DMS79 treated with DMSO at 0.1 percent for 48 hours (cell line): Measurements from ENCODE around the gene JUND.

Experiments used
- DNase-seq: peaks from one replicate; lab custom pipeline; 2025; lab: John Stamatoyannopoulos, UW

The JUND gene

DNA sequence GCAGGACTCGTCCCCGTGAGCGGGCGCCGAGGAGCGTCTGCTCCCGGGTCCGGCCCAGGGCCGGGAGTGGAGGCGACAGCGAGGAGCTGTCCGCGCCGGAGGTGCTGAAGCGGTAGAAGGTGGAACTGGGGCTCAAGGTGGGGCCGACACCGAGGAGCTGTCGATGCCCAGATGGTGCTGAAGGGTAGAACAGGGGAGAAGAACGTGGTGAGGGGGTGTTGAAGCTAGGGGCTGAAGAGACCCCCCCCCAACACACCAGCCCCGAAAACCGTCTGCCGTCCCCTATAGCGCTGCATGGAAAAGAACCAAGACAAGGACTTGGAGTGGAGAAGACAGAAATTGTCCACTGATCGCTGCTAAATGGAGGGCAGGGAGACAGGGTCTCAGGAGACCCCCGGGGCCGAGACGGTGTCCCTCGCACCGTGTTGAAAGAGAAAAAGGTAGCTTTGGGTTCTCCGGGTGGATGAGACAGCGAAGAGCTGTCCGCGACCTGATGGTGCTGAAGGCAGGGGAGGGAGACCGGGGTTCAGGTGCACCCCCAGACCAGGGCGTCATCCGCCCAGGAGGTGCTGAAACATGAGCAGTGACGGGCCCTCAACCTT, 48.1 kb downstream of the JUND start:
- peak; percentile 48 for DNase-seq

GRCh38 chr19:18232540-18233223, 48.7 kb downstream of the JUND start:
- peak; percentile 48 for DNase-seq

DNA sequence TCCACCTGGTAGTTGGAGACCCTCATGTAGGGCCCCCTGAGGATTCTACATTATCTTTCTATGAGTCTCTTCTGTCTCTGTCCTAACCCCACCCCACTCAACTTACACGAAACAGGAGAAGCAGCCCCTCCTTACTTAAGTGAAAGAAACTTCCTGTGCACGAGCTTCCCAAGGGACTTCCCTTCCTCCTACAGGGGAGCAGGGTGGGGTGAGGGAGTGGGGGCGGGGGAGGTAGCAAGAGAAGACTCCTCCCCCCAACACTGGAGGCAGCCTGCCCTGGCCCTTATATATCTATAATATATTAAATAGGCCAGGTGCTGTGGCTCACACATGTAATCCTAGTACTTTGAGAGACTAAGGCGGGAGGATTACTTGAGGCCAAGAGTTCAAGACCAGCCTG, 49.6 kb downstream of the JUND start:
- DNase-seq: no peak

DNA sequence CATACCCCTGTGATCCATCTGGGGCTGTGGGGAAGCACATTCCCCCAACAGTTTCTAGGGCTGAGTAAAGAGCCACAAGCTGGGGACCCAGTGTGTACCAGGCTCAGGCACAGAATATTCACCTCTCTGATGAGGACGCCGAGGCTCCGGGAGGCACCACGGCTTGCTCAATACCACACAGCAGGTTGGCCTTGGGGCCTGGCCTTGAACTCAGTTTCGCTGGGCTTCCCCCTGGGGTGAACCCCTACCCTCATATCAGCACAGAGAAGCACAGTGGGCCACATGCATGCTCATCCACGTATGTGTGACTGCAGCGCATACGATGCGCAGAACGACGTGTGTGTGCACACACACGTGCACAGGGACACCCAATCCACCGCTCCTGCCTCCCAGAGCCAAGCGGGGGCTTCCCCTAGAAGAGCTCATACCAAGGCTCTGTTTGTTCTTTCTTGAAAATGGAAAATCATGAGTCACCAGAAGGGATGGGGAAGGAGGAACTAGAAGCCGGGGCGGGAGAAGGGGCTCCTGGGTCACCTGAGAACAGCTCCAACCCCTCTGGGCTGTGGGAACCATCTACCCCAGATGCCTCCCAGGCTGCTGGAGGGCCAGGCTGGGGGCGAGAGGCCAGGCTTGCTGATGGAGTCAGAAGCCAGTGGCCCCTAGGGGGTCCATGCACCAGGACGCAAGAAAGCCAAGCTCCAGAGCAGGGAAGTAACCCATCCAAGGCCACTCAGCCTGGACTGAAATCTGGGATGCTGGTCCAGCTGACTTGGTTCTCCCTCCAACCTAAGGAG, 50.3 kb downstream of the JUND start:
- DNase-seq: no peak

DNA sequence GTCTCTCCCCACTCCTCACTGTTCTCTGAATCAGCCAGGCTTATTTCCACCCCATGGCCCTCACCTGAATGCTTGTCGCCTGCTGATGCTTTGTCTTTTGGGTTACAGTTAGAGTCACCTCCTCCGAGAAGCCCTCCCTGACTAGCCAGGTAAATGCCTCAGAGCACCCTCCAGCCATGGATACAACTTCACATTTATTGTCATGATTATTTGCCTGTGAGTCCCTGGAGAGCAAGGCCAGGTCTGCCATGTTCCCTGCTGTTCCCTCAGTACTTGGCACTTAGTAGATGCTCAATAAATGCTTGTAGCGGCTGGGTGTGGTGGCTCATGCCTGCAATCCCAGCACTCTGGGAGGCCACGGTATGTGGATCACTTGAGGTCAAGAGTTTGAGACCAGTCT, 51.5 kb downstream of the JUND start:
- no peak for DNase-seq
